ENCODE data around the gene SIGLECL1.

Gene SIGLECL1

GRCh38 chr19:51297406-51297805 lies 46.5 kb downstream of the SIGLECL1 start:
- DNase-seq = no peak

- DNase-seq = no peak
Measured at GRCh38 chr19:51301266-51301665, 50.4 kb downstream of the SIGLECL1 start.

GRCh38 chr19:51305479-51305878 lies 54.6 kb downstream of the SIGLECL1 start:
- no peak for DNase-seq

- DNase-seq = no peak
Measured at GRCh38 chr19:51311351-51312257, 60.7 kb downstream of the SIGLECL1 start, which contains the start of gene IGLON5. Gene IGLON5 (plus strand): TSS chr19:51311644. CDS start chr19:51311848, 204 bp downstream.

GRCh38 chr19:51316688-51317087 lies 65.8 kb downstream of the SIGLECL1 start:
- DNase-seq = no peak

- DNase-seq = no peak
Measured at GRCh38 chr19:51317376-51317775, 66.5 kb downstream of the SIGLECL1 start.

- DNase-seq = no peak
Measured at GRCh38 chr19:51317968-51318367, 67.1 kb downstream of the SIGLECL1 start.

All from KG1 (cell line).